Measurements from ENCODE around the gene ANXA4.
"Not testable (repeated sequence)": the region's sequence is repeated elsewhere in the genome, so short reads cannot be mapped to it uniquely, and the experiment has no call there.

Gene ANXA4

DNA sequence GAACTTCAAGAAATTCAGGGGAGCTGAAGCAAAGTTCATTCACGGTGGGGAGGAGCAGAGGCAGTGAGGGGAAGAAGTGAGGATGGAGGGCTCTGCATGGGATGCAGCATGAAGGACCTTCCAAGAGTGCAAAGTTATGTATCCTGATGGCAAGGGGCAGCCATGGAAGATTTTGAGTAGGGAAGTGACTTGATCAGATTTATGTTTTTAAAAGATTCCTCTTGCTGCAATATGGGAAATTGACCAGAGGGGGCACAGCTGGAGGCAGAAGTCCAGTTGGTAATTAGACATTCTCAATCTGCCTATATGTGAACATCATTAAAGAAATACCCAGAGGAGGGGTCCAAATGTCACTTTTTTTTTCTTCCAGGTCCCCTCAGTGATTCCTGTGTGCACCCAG is 21.5 kb upstream of the ANXA4 start:
- DNase-seq (ENCODE audit: low read depth in 3 of 3) = no peak

DNA sequence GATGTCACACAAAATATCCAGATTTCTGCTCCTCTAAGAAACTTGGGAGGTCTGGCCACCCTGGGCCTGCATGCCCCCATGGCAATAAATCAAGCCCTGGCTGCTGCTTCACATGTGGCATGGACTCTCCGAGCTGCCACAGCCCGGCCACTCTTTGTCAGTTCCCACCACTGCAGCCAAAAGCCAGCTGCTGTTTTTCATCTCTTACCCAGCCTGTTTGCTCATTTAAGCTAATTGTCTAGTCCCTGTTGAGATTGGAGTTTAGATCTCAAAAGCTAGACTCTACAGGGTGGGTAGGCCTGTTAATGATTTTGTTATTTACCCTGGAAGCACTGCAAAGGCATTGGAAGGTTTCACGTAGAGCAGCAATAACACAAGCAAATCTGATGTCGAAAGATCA is 20.9 kb upstream of the ANXA4 start:
- no peak for DNase-seq (ENCODE audit: low read depth in 3 of 3)

DNA sequence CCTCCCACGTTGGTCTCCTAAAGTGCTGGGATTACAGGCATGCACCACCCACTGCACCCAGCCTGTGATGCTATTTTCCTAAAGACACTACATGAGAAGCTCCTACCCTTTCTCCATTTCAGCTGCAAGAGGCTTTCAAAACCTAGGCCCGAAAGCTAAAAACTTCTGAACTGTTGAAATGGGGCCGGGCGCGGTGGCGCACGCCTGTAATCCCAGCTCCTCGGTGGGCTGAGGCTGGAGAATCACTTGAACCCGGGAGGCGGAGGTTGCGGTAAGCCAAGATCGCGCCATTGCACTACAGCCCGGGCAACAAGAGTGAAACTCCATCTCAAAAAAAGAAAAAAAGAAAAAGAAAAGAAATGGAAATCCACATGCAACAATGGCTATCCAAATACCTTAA is 18.1 kb upstream of the ANXA4 start:
- no peak for DNase-seq (ENCODE audit: low read depth in 3 of 3)

DNA sequence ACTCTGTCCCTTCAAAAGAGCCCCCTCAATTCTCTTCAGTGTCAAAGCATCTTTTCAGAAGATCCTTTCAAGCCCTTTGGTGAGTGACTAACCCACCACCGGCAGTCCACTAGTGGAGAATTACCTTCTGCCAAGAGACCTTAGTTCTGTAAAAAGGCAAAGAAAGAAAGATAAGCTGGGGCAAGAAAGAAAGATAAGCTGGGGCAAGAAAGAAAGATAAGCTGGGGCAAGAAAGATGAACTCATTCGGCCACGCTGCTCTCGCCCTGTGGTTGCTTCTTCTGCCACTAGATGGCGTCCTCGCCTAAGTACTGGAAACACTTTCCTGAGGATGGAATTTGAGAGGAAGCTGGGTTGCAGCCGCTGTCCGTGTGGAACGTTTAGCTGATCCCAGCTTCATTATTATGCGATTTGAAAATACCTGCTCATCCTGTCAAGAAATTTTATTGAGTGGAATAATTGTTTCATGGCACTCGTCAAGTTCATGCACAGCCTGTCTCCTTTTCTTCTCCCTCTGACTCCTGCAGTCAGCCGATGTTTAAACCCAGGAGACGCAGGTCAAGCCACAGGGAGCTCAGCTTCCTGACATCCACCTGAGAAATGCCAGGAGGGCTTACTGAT is 17.3 kb upstream of the ANXA4 start:
- DNase-seq (ENCODE audit: low read depth in 3 of 3) = peak; percentile 66 to 86 (median 86)

DNA sequence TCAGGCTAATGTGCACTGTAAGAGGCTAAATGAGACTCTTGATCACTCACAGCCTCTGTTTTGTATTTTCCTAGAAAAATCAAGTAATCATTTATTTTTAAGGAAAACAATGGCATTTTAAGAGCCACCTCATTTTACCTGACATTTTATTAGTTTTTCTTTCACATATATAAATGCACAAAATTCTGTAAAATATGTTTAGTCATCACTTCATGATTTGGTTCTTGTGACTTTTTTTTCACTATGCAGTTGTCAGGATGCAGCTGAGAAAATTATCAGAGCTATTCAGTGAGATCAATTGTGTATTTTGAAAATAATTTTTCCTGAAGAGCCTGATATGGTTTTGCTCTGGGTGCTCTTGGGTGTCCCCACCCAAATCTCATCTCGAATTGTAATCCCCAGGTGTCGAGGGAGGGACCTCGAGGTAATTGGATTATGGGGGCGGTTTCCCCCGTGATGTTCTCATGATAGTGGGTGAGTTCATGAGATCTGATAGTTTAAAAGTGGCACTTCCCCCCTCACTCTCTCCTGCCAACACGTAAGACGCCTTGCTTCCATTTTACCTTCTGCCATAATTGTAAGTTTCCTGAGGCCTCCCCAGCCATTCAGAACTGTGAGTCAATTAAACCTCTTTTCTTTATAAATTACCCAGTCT is 16.1 kb upstream of the ANXA4 start:
- no peak for DNase-seq (ENCODE audit: low read depth in 3 of 3)

DNA sequence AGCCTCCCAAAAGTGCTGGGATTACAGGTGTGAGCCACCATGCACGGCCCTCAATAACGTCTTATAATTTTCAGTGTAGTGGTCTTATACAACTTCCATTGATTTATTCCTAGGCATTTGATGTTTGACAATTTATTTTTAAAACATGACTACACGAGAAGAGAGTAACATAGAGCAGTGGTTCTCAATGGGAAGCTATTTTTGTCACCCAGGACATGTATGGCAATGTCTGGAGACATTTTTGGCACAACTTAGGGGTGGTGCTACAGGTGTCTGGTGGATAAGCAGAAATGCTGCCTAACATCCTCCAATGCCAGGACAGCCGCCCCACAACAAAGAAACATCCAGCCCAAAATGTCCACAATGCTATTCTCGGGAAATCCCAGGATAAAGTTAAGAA is 12.7 kb upstream of the ANXA4 start:
- no peak for DNase-seq (ENCODE audit: low read depth in 3 of 3)

DNA sequence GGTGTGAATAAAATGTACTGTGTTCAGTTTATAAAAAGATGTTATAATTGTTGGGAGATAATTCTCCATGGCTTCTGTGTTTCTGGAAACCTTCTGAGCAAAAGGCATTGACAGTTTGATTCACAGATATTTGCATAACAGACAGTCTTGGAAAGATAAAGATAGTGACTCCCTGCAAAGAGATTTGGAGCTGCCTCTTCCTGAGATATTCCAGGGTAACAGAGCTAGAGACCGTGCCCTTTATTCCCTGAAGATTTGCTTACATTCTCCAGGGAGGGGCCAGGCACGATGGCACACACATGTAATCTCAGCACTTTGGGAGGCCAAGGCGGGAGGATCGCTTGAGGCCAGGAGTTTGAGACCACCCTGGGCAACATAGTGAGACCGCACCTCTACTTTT is 12.2 kb upstream of the ANXA4 start:
- no peak for DNase-seq (ENCODE audit: low read depth in 3 of 3)

DNA sequence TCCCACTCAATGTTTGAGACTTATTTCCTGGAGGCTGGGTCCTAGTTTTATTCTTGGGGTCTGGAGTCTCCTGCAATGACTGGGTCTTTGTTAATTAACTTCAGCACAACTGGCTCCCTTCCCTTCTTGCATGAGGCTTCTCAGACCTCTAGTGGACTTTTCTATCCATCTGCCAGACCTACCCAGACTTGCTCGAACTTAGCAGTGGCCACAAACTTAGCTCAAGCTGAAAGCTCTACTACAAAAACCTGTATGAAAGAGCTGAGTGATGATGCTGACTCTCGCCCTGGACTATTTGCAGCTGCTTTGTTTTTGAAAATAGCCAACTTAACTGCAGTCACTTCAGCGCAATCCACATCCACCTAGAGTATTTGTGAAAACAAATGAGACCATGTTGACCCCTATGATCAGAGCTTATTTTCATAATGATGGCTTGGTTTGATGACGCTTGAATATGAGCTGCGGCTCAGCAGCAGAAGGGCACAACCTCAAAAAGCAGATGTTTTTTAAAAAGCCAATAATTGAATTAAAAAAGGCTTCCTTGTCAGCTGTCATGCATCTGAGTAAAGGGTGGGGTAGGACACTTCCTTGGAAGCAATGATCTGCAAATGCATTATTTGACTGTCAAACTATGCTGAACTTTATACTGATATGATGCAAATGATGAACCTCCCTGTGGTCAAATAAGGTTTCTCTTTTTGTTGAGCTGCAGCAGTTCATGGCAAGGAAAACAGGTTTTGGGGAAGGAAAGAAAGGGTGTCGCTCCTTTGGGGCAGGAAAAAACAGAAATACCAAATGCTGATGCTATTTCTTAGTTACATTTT is 10.6 kb upstream of the ANXA4 start:
- DNase-seq (ENCODE audit: low read depth in 3 of 3) = no peak

DNA sequence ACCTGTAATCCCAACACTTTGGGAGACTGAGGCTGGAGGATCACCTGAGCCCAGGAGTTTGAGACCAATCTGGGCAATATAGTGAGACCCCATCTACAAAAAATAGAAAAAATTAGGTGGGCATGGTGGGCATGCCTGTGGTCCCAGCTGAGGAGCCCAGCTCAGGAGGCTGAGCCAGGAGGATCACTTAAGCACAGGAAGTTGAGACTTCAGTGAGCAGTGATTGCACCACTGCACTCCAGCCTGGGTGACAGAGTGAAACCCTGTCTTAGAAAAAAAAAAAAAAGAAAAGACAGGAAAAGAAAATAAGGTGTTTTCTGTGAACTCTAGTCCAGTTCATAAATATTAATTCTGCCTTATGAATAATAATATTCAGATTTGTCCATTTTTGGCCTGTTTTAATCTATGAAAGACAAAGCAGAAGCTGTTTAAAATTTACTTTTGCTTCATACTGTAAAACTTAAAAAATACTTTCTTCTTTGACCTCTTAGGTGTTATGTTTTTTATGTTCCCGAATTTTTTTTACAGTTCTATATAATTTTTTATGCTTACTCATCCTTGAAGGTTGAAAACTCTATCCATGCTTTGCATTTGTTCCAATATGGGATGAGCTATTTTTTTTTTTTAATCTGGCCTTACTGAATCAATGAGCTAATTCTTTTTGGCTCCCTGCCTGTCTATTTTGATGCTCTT is 8.4 kb upstream of the ANXA4 start:
- no peak for DNase-seq (ENCODE audit: low read depth in 3 of 3)

DNA sequence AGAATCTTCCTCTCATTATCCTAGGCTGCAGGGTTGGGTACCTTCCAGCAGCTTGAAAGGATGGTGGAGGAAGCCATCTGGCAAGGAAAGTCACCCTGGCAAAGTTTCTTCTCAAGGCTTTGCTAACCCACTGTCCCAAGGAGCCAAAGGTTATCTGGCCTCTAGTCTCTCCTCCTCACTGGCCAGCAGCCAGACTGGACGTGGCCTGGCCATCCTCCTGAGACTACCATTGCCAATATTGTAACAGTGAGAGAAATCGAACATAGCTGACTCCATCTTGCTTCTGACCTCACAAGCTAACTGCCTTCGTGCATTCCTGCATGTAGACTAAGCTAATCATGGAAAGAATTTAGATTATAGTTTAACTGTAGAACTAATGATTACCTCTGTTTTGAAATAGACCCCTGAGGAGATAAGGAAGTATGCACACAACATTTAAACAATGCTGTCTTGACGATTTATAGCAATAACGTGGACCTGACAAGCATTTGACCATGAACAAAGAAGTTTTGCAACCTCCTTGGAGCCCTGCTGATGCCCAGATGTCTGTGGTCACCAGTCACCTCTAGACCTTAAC is 7.8 kb upstream of the ANXA4 start:
- DNase-seq (ENCODE audit: low read depth in 3 of 3) = no peak

DNA sequence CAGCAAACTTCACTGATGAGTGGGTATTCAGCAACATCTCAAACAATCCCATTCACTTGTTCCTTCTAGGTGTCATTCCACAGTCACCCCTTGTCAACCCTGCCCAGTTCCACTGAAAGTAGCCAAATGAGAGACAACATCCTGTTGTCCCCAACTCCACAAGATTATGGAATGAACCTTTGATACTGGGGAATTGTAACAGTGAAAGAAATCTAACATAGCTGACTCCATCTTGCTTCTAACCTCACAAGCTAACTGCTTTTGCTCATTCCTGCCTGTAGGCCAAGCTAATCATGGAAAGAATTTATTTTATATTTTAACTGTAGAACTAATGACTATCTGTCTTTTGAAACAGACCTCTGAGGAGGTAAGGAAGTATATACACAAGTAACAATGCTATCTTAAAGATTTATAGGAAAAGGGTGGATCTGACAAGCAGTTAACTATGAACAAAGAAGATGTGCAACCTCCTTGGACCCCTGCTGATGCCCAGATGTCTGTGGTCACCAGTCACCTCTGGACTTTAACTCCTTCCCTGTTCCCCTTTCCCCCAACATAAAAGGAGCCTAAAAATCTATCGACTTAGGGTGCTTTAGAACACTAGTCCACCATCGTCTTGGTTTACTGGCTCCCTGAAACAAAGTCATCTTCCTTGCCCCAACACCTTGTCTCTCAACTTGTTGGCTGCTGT is 6.9 kb upstream of the ANXA4 start:
- no peak for DNase-seq (ENCODE audit: low read depth in 3 of 3)

DNA sequence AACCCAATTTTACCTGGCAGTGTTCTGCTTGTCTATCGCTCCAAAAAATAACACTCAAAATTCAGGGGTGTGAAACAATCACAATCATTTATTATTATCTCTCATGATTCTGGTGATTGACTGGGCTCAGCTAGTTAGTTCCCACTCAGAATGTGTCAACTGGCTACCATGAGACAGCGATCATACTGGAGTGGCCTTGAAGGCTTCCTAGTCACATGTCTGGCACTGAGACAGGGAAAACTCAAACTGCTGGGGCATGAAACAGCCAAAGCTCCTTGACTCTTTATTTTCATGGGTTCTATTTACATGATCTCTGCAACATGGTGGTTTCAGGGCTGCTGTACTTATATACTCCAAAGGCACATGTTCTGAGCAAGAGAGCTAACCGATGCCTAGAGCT is 6.2 kb upstream of the ANXA4 start:
- DNase-seq (ENCODE audit: low read depth in 3 of 3) = no peak

DNA sequence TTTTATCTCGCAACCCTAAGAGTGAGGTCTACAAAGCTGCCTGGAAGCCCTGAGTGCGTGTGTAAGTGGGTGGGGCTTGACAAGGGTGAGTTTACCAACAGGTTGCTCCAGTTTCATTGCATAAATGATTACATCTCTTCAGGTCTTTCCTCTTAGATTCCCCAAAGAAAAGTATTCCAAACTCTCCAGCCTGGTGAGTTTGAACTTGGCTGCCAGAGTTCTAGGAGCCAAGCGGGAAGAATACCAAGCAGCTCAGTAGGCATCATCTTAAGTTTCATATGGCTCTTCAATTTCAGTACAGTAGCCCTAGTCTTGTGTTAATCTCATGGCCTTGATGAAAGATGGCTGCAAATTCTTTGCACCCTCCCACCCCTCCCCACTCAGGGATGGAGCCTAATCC is 3.8 kb upstream of the ANXA4 start:
- not testable (repeated sequence) for DNase-seq (ENCODE audit: low read depth in 3 of 3)

DNA sequence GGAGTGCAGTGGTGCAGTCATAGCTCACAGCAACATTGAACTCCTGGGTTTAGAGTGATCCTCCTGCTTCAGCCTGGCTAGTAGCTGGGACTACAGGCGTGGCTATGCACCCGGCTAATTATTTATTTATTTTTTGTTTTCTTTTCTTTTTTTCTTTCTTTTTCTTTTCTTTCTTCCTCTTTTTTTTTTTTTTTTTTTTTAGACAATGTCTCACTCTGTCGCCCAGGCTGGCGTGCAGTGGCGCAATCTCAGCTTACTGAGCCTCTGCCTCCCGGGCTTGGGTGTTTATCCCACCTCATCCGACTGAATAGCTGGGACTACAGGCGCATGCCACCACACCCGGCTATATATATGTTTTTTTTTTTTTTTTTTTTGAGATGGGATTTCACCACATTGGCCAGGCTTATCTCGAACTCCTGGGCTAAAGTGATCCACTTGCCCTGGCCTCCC is 1.4 kb upstream of the ANXA4 start:
- no peak for DNase-seq (ENCODE audit: low read depth in 3 of 3)

DNA sequence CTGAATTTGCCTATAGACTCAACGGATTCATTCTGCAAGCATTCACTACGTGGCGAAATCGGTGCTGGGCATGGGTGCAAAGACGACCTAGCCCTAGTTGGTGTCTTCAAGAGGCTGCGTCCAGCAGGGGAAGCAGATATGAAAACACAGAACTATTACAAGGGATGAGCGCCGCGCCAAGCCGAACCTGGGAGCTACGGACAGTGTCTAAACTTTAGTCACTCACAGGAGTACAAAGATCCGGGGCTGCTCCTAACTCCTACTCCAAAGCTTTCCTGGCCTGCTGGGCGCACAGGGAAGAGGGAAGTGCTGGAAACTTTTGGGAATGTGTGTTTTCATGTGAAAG is 732 bp upstream of the ANXA4 start:
- peak in 1 of 3 donors; percentile 21 for DNase-seq (ENCODE audit: low read depth in 3 of 3)

DNA sequence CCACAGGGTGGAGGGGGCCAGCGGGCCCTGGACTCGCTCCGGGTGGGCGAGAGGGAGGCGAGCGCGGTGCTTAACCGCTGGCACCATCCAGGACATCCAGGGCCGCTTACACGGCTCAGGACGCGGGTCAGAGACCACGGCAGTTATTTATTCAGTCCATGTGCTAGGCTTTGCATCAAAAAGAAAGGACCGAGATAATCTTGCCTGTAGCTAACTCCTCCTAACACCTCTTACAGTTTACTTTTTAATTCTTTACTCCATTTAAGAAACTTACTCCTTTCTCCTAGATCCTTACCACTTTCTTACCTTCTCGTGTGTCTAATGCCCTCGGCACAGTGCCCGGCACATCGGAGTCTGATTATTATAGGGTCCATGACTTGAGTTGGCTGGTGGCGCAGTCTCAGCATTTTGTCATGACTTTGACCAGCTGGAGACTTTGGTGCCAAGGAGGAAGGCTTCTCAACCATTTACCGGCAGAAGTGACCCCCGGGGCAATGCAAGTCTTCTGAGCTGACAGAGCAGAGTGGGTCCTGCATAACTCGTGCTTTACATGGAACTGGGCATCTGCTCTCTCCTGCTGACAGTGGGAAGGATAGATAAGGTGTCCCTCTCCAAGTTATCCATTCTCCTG is 503 bp downstream of the ANXA4 start:
- DNase-seq (ENCODE audit: low read depth in 3 of 3) = no peak

DNA sequence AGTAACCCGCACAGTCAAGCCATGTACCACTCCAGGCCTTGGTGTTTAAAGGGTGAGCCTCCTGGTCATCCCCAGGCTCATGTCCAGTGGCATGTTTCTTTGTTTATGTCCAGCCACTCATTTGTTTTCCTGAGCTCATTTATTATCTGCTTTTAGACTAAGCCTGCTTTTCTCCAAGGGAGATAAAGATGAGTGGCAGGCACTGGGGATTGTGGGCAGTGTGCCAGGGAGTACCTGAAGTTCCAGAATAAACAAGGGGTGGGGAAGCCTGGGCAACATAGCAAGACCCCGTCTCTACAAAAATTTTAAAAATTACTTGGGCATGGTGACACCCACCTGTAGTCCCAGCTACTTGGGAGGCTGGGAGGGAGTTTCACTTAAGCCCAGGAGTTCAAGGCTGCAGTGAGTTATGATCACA is 1.9 kb downstream of the ANXA4 start:
- DNase-seq (ENCODE audit: low read depth in 3 of 3) = no peak

DNA sequence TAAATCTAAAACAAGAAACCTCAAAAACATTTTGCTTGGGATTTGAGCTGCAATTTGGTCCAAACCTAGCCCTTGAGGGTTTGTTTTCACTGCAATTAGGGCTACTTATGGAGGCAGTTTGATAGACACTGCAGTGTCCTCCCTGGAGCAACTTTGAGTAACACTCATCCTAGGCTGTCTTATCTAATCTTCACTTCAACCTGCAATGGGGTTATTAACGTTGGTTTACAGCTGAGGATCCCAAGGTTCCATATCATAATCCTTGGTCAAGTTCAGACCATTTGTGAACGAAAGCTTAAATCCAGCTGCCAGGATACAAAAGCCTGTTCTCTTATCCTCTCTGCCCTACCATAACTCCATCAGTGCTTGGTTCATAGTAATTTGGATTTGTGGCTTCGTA is 2.5 kb downstream of the ANXA4 start:
- DNase-seq (ENCODE audit: low read depth in 3 of 3) = no peak

DNA sequence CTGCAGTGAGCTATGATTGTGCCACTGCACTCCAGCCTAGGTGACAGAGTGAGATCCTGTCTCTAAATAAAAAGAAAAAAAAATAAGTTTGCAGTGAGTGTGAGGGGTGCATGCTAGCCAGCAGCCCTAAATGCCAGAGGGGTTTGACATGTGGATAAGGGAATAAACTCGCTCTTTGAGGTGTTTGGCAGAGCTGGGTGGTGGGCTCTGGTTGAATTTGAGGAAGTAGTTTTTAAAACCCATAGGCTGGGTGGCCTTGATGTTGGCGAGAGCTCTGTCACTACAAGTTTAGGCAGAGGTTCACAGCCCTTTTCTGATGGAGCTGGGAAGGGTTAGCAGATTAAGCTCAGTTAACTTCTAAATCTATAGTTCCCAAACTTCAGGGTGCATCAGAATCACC is 3.1 kb downstream of the ANXA4 start:
- no peak for DNase-seq (ENCODE audit: low read depth in 3 of 3)

DNA sequence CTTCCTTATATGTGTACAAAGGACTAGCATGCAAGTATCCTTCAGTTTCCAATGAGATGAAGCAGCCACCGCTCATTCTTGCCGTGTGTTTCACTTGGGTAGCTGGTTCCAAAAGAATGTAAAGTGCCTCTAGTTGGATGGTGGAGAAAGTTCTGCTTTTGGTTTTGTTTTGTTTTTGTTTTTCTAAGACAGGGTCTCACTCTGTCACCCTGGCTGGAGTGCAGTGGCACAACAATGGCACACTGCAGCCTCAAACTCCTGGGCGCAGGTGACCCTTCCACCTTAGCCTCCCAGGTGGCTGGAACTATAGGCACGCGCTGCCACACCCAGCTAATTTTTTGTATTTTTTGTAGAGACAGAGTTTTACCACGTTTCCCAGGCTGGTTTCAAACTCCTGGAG is 8.3 kb downstream of the ANXA4 start:
- no peak for DNase-seq (ENCODE audit: low read depth in 3 of 3)

Measured in stimulated activated CD4-positive, alpha-beta T cell treated with anti-CD3 and anti-CD28 coated beads, TNF-alpha, amount 100 ng/mL, for 48 hours (primary cell).